T-cell (primary cell): ENCODE results near the gene SCYL1. TPM values are rescaled to one million over a fixed set of nuclear protein-coding genes. Genes with fewer than 3 reads are reported as not detected.
"Not testable (repeated sequence)": the region's sequence is repeated elsewhere in the genome, so short reads cannot be mapped to it uniquely, and the experiment has no call there.

Experiments used
- ATAC-seq, 4 experiments: fragments of 200-7000 bp in 3 of 4; fragments of 150-1000 bp in 1 of 4; cut with Tn5 transposase; replicated peaks in 1 of 4; 1 replicate in 3 of 4; 2 replicates in 1 of 4; pipeline ENCODE4 v1.10.0; 2021; ENCODE audit warnings: moderate library complexity in 3 of 4, mild to moderate bottlenecking in 2 of 4, moderate number of reproducible peaks in 1 of 4
- CTCF ChIA-PET, 2 donors: fragments of 300-600 bp; sonication (Branson Sonifier 250); formaldehyde crosslinking; loops; one replicate each; lab custom pipeline; 2022; ENCODE audit warnings: antibody characterized with exemption in 2 of 2; lab: Charles Lee
- POLR2A ChIA-PET, 2 donors: fragments of 300-600 bp; sonication (Branson Sonifier 250); formaldehyde crosslinking; loops; one replicate each; lab custom pipeline; 2022; ENCODE audit warnings: antibody characterized with exemption in 2 of 2; lab: Charles Lee
- DNase-seq, 35 experiments: peaks; one replicate each; pipeline versions ENCODE4 v3.0.0 to v3.0.0-alpha.2; 2013 to 2023
- H3K27ac ChIP-seq: one replicate; pipeline ENCODE4 v1.5.1; 2013; ENCODE audit warnings: low read length
- H3K27me3 ChIP-seq, 2 experiments: replicated peaks in 1 of 2; 1 replicate in 1 of 2; 2 replicates in 1 of 2; pipeline versions ENCODE4 v1.6.1 to v1.7.0; 2013; ENCODE audit warnings: low read length in 1 of 2, mixed read lengths in 1 of 2; ENCODE audit not compliant: control insufficient read depth in 2 of 2, insufficient read depth in 2 of 2; ENCODE audit errors: extremely low read depth in 1 of 2
- H3K36me3 ChIP-seq, 2 donors: 1 replicate in 1 of 2; 2 replicates in 1 of 2; pipeline versions ENCODE4 v1.6.1 to v1.7.0; 2013; ENCODE audit warnings: low read length in 1 of 2; ENCODE audit not compliant: control insufficient read depth in 2 of 2, insufficient read depth in 1 of 2; ENCODE audit errors: extremely low read depth in 1 of 2
- H3K4me1 ChIP-seq, 2 experiments: 1 replicate in 1 of 2; 2 replicates in 1 of 2; pipeline versions ENCODE4 v1.6.1 to v1.7.0; 2013; ENCODE audit warnings: low read length in 2 of 2, mixed read lengths in 1 of 2; ENCODE audit not compliant: insufficient read depth in 2 of 2, control insufficient read depth in 1 of 2; ENCODE audit errors: extremely low read depth in 1 of 2
- H3K4me3 ChIP-seq, 2 donors: 1 replicate in 1 of 2; 2 replicates in 1 of 2; pipeline versions ENCODE4 v1.5.1 to v1.7.0; 2013; ENCODE audit warnings: mild to moderate bottlenecking in 2 of 2, low read length in 1 of 2, moderate library complexity in 1 of 2; ENCODE audit not compliant: control insufficient read depth in 1 of 2; ENCODE audit errors: extremely low read depth in 1 of 2
- H3K9me3 ChIP-seq: 2 replicates; pipeline ENCODE4 v1.7.0; 2013
- H3K27ac Mint-ChIP-seq, 2 donors: one replicate each; pipeline ENCODE4 v1.8.0; 2020 to 2021; ENCODE audit warnings: mild to moderate bottlenecking in 2 of 2, mixed read lengths in 2 of 2
- H3K27me3 Mint-ChIP-seq, 2 donors: one replicate each; pipeline ENCODE4 v1.8.0; 2021 to 2022; ENCODE audit warnings: mixed read lengths in 2 of 2
- H3K36me3 Mint-ChIP-seq: one replicate; pipeline ENCODE4 v1.8.0; 2021; ENCODE audit warnings: mixed read lengths
- H3K4me1 Mint-ChIP-seq, 3 donors: one replicate each; pipeline ENCODE4 v1.8.0; 2020 to 2022; ENCODE audit warnings: mixed read lengths in 3 of 3, mild to moderate bottlenecking in 1 of 3
- H3K4me3 Mint-ChIP-seq, 3 donors: one replicate each; pipeline ENCODE4 v1.8.0; 2020 to 2022; ENCODE audit warnings: mild to moderate bottlenecking in 3 of 3, mixed read lengths in 3 of 3, moderate library complexity in 3 of 3
- H3K9me3 Mint-ChIP-seq, 3 donors: one replicate each; pipeline ENCODE4 v1.8.0; 2020 to 2022; ENCODE audit warnings: mixed read lengths in 3 of 3
- WGBS: methylation state at CpG from one replicate; pipeline ENCODE4 v1.1.5; 2013; ENCODE audit warnings: missing lambda C conversion rate; ENCODE audit not compliant: insufficient coverage; 5-methylcytosine and 5-hydroxymethylcytosine counted together
- total RNA-seq, 35 experiments: library from RNA in 6 of 35; stranded (reverse) in 6 of 35; fragments of 120-200 nt in 1 of 35; gene quantifications; one replicate each; pipeline versions ENCODE4 v1.2.1 to v1.2.4 and lab custom pipeline; 2013 to 2026

SCYL1 gene
- total RNA-seq, 5 donors from 2014 or later (not counting 1 experiment from before 2014, with no cell fraction given), result 66.4 to 96.8 (median 76.8) TPM

- H3K27ac Mint-ChIP-seq, result peak overlapping the region; percentile 36 to 76
- H3K4me1 ChIP-seq, result peaks cover 23 to 71% of the 10 kb centered on the region in 2 experiments
Observed at GRCh38 chr11:65562020-65562419, 37.1 kb downstream of the SCYL1 start.

GRCh38 chr11:65562788-65563187 lies 37.9 kb downstream of the SCYL1 start:
- DNase-seq (no peak), ATAC-seq (no peak)
- Histone ChIP-seq H3K9me3 (no peaks in the 10 kb centered on the region), H3K27me3 (no peaks in the 10 kb centered on the region), H3K4me3 (no peak overlapping the region), H3K4me1 (peaks cover 23 to 73% of the 10 kb centered on the region in 2 experiments), H3K36me3 (peaks cover 0 to 6% of the 10 kb centered on the region in 2 donors), H3K27ac (no peak overlapping the region)
- Mint-ChIP-seq H3K9me3 (no peaks in the 10 kb centered on the region), H3K4me3 (no peak overlapping the region), H3K36me3 (no peaks in the 10 kb centered on the region), H3K27me3 (no peaks in the 10 kb centered on the region), H3K4me1 (peaks cover 58 to 64% (median 60%) of the 10 kb centered on the region in 3 donors), H3K27ac (peak overlapping the region in 1 of 2 donors; percentile 57)
- 92% methylated on average over 2 of the region's 9 CpGs for WGBS
- CTCF ChIA-PET, result no interaction called here
- POLR2A ChIA-PET, result interaction anchor here in 1 of 2 donors (0.6 kb wide), 2 partner anchors 161 to 627 kb away, joined by 3 to 11 read pairs; no protein-coding TSS in a partner anchor

More at GRCh38 chr11:65562020-65562419, 37.1 kb downstream of the SCYL1 start:
- Mint-ChIP-seq H3K4me1 (peaks cover 56 to 62% (median 59%) of the 10 kb centered on the region in 3 donors), H3K9me3 (no peaks in the 10 kb centered on the region), H3K36me3 (no peaks in the 10 kb centered on the region), H3K27me3 (no peaks in the 10 kb centered on the region), H3K4me3 (peak overlapping the region in 1 of 3 donors; percentile 20)
- no peaks in the 10 kb centered on the region for H3K27me3 ChIP-seq
- ChIA-PET CTCF (interaction anchor here (0.6 to 0.7 kb wide), 2 partner anchors 18 to 20 kb away, joined by 4 to 6 read pairs; no protein-coding TSS in a partner anchor), POLR2A (interaction anchor here in 1 of 2 donors (0.7 kb wide), 1 partner anchor 364 kb away, joined by 6 read pairs; no protein-coding TSS in a partner anchor)
- no peak for DNase-seq
- H3K9me3 ChIP-seq, result no peaks in the 10 kb centered on the region
- H3K36me3 ChIP-seq, result peaks cover 0 to 4% of the 10 kb centered on the region in 2 donors
- no peak overlapping the region for H3K4me3 ChIP-seq
- H3K27ac ChIP-seq, result no peak overlapping the region
- WGBS, result 85% methylated on average over 5 of the region's 7 CpGs
- no peak for ATAC-seq

GRCh38 chr11:65563601-65564000 lies 38.7 kb downstream of the SCYL1 start:
- CTCF ChIA-PET, result interaction anchor here in 1 of 2 donors (1.5 kb wide), 1 partner anchor 18 kb away, joined by 3 read pairs; no protein-coding TSS in a partner anchor
- peak overlapping the region in 1 of 3 donors; percentile 98 for H3K4me3 Mint-ChIP-seq
- 97% methylated on average over 3 of the region's 4 CpGs for WGBS
- H3K36me3 Mint-ChIP-seq, result peaks cover 4% of the 10 kb centered on the region
- no peaks in the 10 kb centered on the region for H3K9me3 ChIP-seq
- peaks cover 21 to 79% of the 10 kb centered on the region in 2 experiments for H3K4me1 ChIP-seq
- no peak overlapping the region for H3K4me3 ChIP-seq
- DNase-seq, result no peak
- H3K9me3 Mint-ChIP-seq, result no peaks in the 10 kb centered on the region
- peaks cover 0 to 11% of the 10 kb centered on the region in 2 donors for H3K36me3 ChIP-seq
- H3K27ac ChIP-seq, result no peak overlapping the region
- no peaks in the 10 kb centered on the region for H3K27me3 Mint-ChIP-seq
- no peak for ATAC-seq
- H3K27me3 ChIP-seq, result no peaks in the 10 kb centered on the region
- H3K4me1 Mint-ChIP-seq, result peaks cover 66 to 72% (median 67%) of the 10 kb centered on the region in 3 donors
- POLR2A ChIA-PET, result interaction anchor here in 1 of 2 donors (0.6 kb wide), 1 partner anchor 626 kb away, joined by 11 read pairs; no protein-coding TSS in a partner anchor
- H3K27ac Mint-ChIP-seq, result peak overlapping the region; percentile 98 to 99

DNA sequence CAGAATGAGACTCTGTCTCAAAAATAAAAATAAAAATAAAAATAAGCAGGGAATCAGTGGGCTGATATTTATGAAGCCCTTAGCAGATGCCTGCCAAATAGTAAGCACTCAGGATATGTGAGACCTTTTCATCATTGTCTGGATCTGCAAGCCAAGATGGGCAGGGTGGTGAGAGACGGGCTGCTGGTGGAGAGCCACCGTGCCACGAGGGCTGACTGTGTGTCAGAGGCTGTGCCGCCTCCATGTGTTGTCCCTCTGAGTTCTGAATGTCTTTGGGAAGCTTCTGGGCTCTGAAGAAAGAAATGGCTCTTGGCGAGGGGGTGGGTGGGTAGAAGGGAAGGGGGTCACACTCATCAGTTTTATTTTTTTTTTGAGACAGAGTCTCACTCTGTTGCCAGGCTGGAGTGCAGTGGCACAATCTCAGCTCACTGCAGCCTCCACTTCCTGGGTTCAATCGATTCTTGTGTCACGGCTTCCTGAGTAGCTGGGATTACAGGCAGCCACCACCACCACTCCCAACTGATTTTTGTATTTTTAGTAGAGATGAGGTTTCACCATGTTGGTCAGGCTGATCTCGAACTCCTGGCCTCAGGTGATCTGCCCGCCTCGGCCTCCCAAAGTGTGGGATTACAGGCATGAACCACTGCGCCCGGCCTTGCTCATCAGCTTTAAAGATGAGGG lies 40.1 kb downstream of the SCYL1 start:
- Histone ChIP-seq H3K4me3 (peak overlapping the region in 1 of 2 donors; percentile 24), H3K36me3 (peaks cover 0 to 13% of the 10 kb centered on the region in 2 donors), H3K27ac (peak overlapping the region; percentile 90), H3K4me1 (peaks cover 23 to 78% of the 10 kb centered on the region in 2 experiments)
- H3K27ac Mint-ChIP-seq, result peak overlapping the region; percentile 98 to 99
- DNase-seq, result peak in 1 of 35 experiments; percentile 50
- ChIA-PET POLR2A (interaction anchor here (0.6 to 1.7 kb wide), 4 partner anchors 8 to 66 kb away, joined by 3 to 10 read pairs (median 5); partner anchors contain the start of gene MALAT1 (in 1 of the 2)), CTCF (interaction anchor here (0.7 to 2.1 kb wide), 6 partner anchors 18 to 50 kb away, joined by 3 to 17 read pairs (median 4); no protein-coding TSS in a partner anchor)
- ATAC-seq, result peak in 3 of 4 experiments; percentile 16 to 22 (median 20)
- 9% methylated on average over 4 of the region's 12 CpGs for WGBS
- H3K27me3 Mint-ChIP-seq, H3K9me3 ChIP-seq, H3K9me3 Mint-ChIP-seq, H3K36me3 Mint-ChIP-seq, H3K27me3 ChIP-seq: not testable (repeated sequence)
- H3K4me3 Mint-ChIP-seq, result peak overlapping the region; percentile 65 to 98 (median 73)
- peaks cover 65 to 70% (median 70%) of the 10 kb centered on the region in 3 donors for H3K4me1 Mint-ChIP-seq

GRCh38 chr11:65565624-65566453 lies 41.0 kb downstream of the SCYL1 start:
- CTCF ChIA-PET, result interaction anchor here (0.7 to 2.1 kb wide), 13 partner anchors 9 to 642 kb away, joined by 3 to 17 read pairs (median 5); partner anchors contain the start of gene EHBP1L1 (in 1 of the 2)
- Mint-ChIP-seq H3K9me3 (no peaks in the 10 kb centered on the region), H3K27ac (peak overlapping the region; percentile 98 to 99), H3K27me3 (no peaks in the 10 kb centered on the region), H3K36me3 (peaks cover 9% of the 10 kb centered on the region), H3K4me1 (peaks cover 65 to 68% (median 65%) of the 10 kb centered on the region in 3 donors), H3K4me3 (peak overlapping the region; percentile 65 to 98 (median 73))
- 50% methylated on average over 3 of the region's 7 CpGs for WGBS
- H3K36me3 ChIP-seq, result peaks cover 0 to 13% of the 10 kb centered on the region in 2 donors
- H3K27me3 ChIP-seq, result no peaks in the 10 kb centered on the region
- H3K4me1 ChIP-seq, result peaks cover 23 to 75% of the 10 kb centered on the region in 2 experiments
- POLR2A ChIA-PET, result interaction anchor here (0.5 to 1.7 kb wide), 11 partner anchors 10 to 1055 kb away, joined by 3 to 10 read pairs (median 3); partner anchors contain the start of genes EHBP1L1 (in 1 of the 2) and MALAT1 (in 1 of the 2)
- no peaks in the 10 kb centered on the region for H3K9me3 ChIP-seq
- DNase-seq, result peak in 23 of 35 experiments; percentile 43 to 72 (median 53)
- H3K4me3 ChIP-seq, result peak overlapping the region; percentile 24 to 39
- ATAC-seq, result no peak
- peak overlapping the region; percentile 90 for H3K27ac ChIP-seq
